IMR-90 (cell line): ENCODE data around the gene RPL15. TPM values are rescaled to one million over a fixed set of nuclear protein-coding genes. Genes with fewer than 3 reads are reported as not detected.

Experiments
- ATAC-seq: fragments of 200-7000 bp; cut with Tn5 transposase; 2 replicates; pipeline ENCODE4 v1.9.1; 2020; ENCODE audit warnings: low read depth, mild to moderate bottlenecking, moderate library complexity
- BruUV-seq: library from RNA; stranded (reverse); fragments of 400-500 nt; replicated peaks from 2 replicates; lab custom pipeline; 2021; lab: Mats Ljungman, UMichigan
- CTCF ChIA-PET: fragments of 300-600 bp; formaldehyde crosslinking; extraction: SDS; loops from one replicate; lab custom pipeline; 2021; ENCODE audit warnings: antibody characterized with exemption; lab: Yijun Ruan, JAX
- POLR2A ChIA-PET: fragments of 300-600 bp; sonication (Branson Sonifier 250); formaldehyde crosslinking; loops from one replicate; lab custom pipeline; 2022; ENCODE audit warnings: antibody characterized with exemption; ENCODE audit not compliant: unreplicated experiment; lab: Charles Lee
- DNase-seq: peaks from one replicate; pipeline ENCODE4 v3.0.0; 2013
- H2AFZ ChIP-seq: replicated peaks from 2 replicates; pipeline ENCODE3; 2013; ENCODE audit warnings: low read length, mild to moderate bottlenecking; ENCODE audit not compliant: poor library complexity
- H2AK5ac ChIP-seq: 2 replicates; pipeline ENCODE4 v1.6.1; 2013; ENCODE audit warnings: low read depth, low read length, inconsistent platforms
- H2AK9ac ChIP-seq: replicated peaks from 2 replicates; pipeline ENCODE3; 2013; ENCODE audit warnings: mild to moderate bottlenecking, low read depth, low read length, moderate library complexity; ENCODE audit not compliant: poor library complexity
- H2BK120ac ChIP-seq: 2 replicates; pipeline ENCODE4 v1.6.1; 2013; ENCODE audit warnings: low read depth, low read length, inconsistent platforms
- H2BK15ac ChIP-seq: 3 replicates; pipeline ENCODE4 v1.6.1; 2013; ENCODE audit warnings: low read depth, low read length, inconsistent platforms
- H2BK20ac ChIP-seq: 2 replicates; pipeline ENCODE4 v1.6.1; 2013; ENCODE audit warnings: low read depth, mild to moderate bottlenecking, inconsistent platforms, low read length, moderate library complexity
- H2BK5ac ChIP-seq: 2 replicates; pipeline ENCODE4 v1.6.1; 2013; ENCODE audit warnings: mild to moderate bottlenecking, low read depth, low read length, inconsistent platforms; ENCODE audit not compliant: poor library complexity, severe bottlenecking
- H3K14ac ChIP-seq: replicated peaks from 2 replicates; pipeline ENCODE4 v1.6.1; 2013; ENCODE audit warnings: low read depth, low read length, inconsistent platforms
- H3K18ac ChIP-seq: 2 replicates; pipeline ENCODE4 v1.6.1; 2013; ENCODE audit warnings: low read depth, low read length, control low read depth
- H3K23ac ChIP-seq: 2 replicates; pipeline ENCODE4 v1.6.1; 2013; ENCODE audit warnings: low read depth, low read length, inconsistent platforms
- H3K27ac ChIP-seq: 2 replicates; pipeline ENCODE4 v1.5.1; 2013; ENCODE audit warnings: mild to moderate bottlenecking, control low read depth, low read length; ENCODE audit not compliant: insufficient read depth
- H3K27me3 ChIP-seq: 2 replicates; pipeline ENCODE4 v1.6.1; 2013; ENCODE audit warnings: low read length; ENCODE audit not compliant: control insufficient read depth, insufficient read depth
- H3K36me3 ChIP-seq: 2 replicates; pipeline ENCODE4 v1.6.1; 2013; ENCODE audit warnings: low read length, mixed read lengths; ENCODE audit not compliant: control insufficient read depth, insufficient read depth
- H3K4ac ChIP-seq: 2 replicates; pipeline ENCODE4 v1.6.1; 2013; ENCODE audit warnings: low read depth, low read length, inconsistent platforms
- H3K4me1 ChIP-seq: 2 replicates; pipeline ENCODE4 v1.6.1; 2013; ENCODE audit warnings: low read length, mixed read lengths; ENCODE audit not compliant: control insufficient read depth, insufficient read depth
- H3K4me2 ChIP-seq: 2 replicates; pipeline ENCODE4 v1.6.1; 2013; ENCODE audit warnings: low read depth, mild to moderate bottlenecking, control low read depth, low read length, moderate library complexity
- H3K4me3 ChIP-seq: 2 replicates; pipeline ENCODE4 v1.5.1; 2013; ENCODE audit warnings: low read depth, mild to moderate bottlenecking, control low read depth, low read length, moderate library complexity; ENCODE audit not compliant: insufficient read depth
- H3K56ac ChIP-seq: 2 replicates; pipeline ENCODE4 v1.6.1; 2013; ENCODE audit warnings: low read length, inconsistent platforms; ENCODE audit not compliant: insufficient read depth; ENCODE audit errors: extremely low read depth
- H3K79me1 ChIP-seq, 2 experiments: 2 replicates each; pipeline ENCODE4 v1.6.1; 2013; ENCODE audit warnings: low read length in 2 of 2, inconsistent platforms in 1 of 2, low read depth in 1 of 2
- H3K9ac ChIP-seq: 2 replicates; pipeline ENCODE4 v1.6.1; 2013; ENCODE audit warnings: low read depth, low read length, control low read depth
- H3K9me1 ChIP-seq: 2 replicates; pipeline ENCODE4 v1.6.1; 2013; ENCODE audit warnings: low read length, inconsistent platforms; ENCODE audit not compliant: insufficient read depth
- H3K9me3 ChIP-seq: 2 replicates; pipeline ENCODE4 v1.6.1; 2013; ENCODE audit warnings: low read length; ENCODE audit not compliant: control insufficient read depth, insufficient read depth
- H4K20me1 ChIP-seq: 2 replicates; pipeline ENCODE4 v1.6.1; 2013; ENCODE audit warnings: low read length, inconsistent platforms; ENCODE audit not compliant: insufficient read depth
- H4K5ac ChIP-seq: 2 replicates; pipeline ENCODE4 v1.6.1; 2013; ENCODE audit warnings: mild to moderate bottlenecking, low read depth, low read length, control low read depth
- H4K8ac ChIP-seq, 2 experiments: 2 replicates each; pipeline ENCODE4 v1.6.1; 2013; ENCODE audit warnings: low read depth in 2 of 2, low read length in 2 of 2, control low read depth in 1 of 2, inconsistent platforms in 1 of 2
- H4K91ac ChIP-seq: 2 replicates; pipeline ENCODE4 v1.6.1; 2013; ENCODE audit warnings: low read depth, low read length, inconsistent platforms; ENCODE audit not compliant: insufficient read depth
- CHD1 ChIP-seq: IDR thresholded peaks from 2 replicates; pipeline ENCODE4 v1.6.1; 2012; ENCODE audit warnings: low read depth, low read length, improper control_type of control experiment
- FOS ChIP-seq: fragments of 150-350 bp; IDR thresholded peaks from 2 replicates; pipeline ENCODE4 v1.6.1; 2016; ENCODE audit warnings: low read depth, low read length
- NFE2L2 ChIP-seq: fragments of 150-350 bp; IDR thresholded peaks from 2 replicates; pipeline ENCODE4 v1.6.1; 2016; ENCODE audit warnings: low read depth, mild to moderate bottlenecking, low read length
- RAD21 ChIP-seq: IDR thresholded peaks from 2 replicates; pipeline ENCODE4 v1.6.1; 2012; ENCODE audit warnings: low read length, improper control_type of control experiment
- RCOR1 ChIP-seq: IDR thresholded peaks from 2 replicates; pipeline ENCODE4 v1.6.1; 2012; ENCODE audit warnings: mild to moderate bottlenecking, low read length, improper control_type of control experiment; ENCODE audit not compliant: insufficient replicate concordance
- SMC3 ChIP-seq: fragments of 150-350 bp; IDR thresholded peaks from 2 replicates; pipeline ENCODE4 v1.6.1; 2016; ENCODE audit warnings: low read depth, mild to moderate bottlenecking, antibody characterized with exemption, low read length, moderate library complexity
- WGBS, 2 experiments: methylation state at CpG; one replicate each; pipeline versions ENCODE4 v1.1.5 to v1.1.7; 2013; ENCODE audit warnings: missing lambda C conversion rate in 2 of 2; ENCODE audit not compliant: insufficient read length in 1 of 2; ENCODE audit errors: extremely low coverage in 2 of 2; 5-methylcytosine and 5-hydroxymethylcytosine counted together
- dilution Hi-C: fragments of 300-500 bp; cut with HindIII; formaldehyde crosslinking; loops from one replicate; pipeline ENCODE4 v1.14.3; 2018; ENCODE audit warnings: low sequenced_read_pairs; ENCODE audit not compliant: unreplicated experiment
- in situ Hi-C: fragments of 300-500 bp; cut with MboI; formaldehyde crosslinking; loops from 3 replicates; pipeline ENCODE4 v1.14.3; 2019; ENCODE audit warnings: low sequenced_read_pairs, inconsistent platforms, mixed read lengths
- intact Hi-C: fragments of 100-400 bp; cut with micrococcal nuclease; formaldehyde crosslinking; loops from 2 replicates; pipeline ENCODE4 v1.10.0; 2022
- polyA plus RNA-seq, 3 experiments: library from polyadenylated mRNA; depleted of rRNA; stranded (reverse); fragments of >200 nt; gene quantifications; 2 replicates each; pipeline ENCODE4 v1.2.3, GENCODE V29; 2012; ENCODE audit warnings: low replicate concordance in 1 of 3
- total RNA-seq: library from RNA; depleted of rRNA; stranded (reverse); fragments of >200 nt; gene quantifications from 2 replicates; pipeline ENCODE4 v1.2.3, GENCODE V29; 2012
- TF ChIP-seq, protein P1 (sequence below): fragments of 150-350 bp; IDR thresholded peaks from 2 replicates; pipeline ENCODE4 v1.6.1; 2017; ENCODE audit warnings: mild to moderate bottlenecking, antibody characterized with exemption, low read length, low read depth

Gene RPL15
- total and polyA plus RNA-seq, 2 of the 4 experiments (the other 2 are of a cell fraction): 1,419 to 4,701 TPM

DNA sequence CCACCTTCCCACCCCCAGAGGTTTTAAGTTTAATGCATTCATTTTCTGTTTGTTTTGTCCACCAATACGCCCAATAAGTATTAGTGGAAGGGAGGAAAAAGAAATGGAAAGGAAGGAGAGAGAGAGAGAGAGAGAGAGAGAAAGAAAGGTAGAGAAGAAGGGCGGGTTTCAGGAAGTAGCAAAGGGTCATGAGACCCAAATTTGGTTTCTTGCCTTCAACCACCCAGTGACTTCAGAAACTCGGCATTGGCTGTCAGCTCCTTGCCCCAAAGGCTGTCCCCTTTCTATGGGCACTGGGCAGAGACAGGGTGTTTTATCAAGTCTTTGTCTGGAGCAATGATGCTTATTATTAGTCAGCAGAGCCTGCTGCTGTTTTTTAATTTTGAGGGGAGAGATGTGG lies 14.7 kb downstream of the RPL15 start:
- intact Hi-C loops (no loop called here), in situ Hi-C loops (no loop called here), dilution Hi-C loops (no loop called here)
- Histone ChIP-seq H2AK5ac (no peak overlapping the region), H2BK20ac (no peak overlapping the region), H2AK9ac (no peak overlapping the region), H3K4ac (no peak overlapping the region), H4K8ac (no peak overlapping the region), H3K9me1 (0 out of 2 replicates have a peak, but pooled peaks cover 4% of the 10 kb centered on the region), H3K56ac (no peak overlapping the region), H3K4me1 (no peaks in the 10 kb centered on the region), H4K20me1 (no peaks in the 10 kb centered on the region), H3K4me3 (no peak overlapping the region), H3K36me3 (no peaks in the 10 kb centered on the region), H2BK120ac (no peak overlapping the region), H3K14ac (no peak overlapping the region), H3K23ac (no peak overlapping the region), H3K79me1 (no peaks in the 10 kb centered on the region), H3K27me3 (peaks cover 4% of the 10 kb centered on the region; the same call in 1 of the 2 replicates), H2AFZ (no peak overlapping the region), H2BK15ac (no peak overlapping the region), H2BK5ac (no peak overlapping the region), H3K9ac (no peak overlapping the region), H3K18ac (no peak overlapping the region), H3K4me2 (no peak overlapping the region), H3K9me3 (no peaks in the 10 kb centered on the region), H3K27ac (no peak overlapping the region), H4K91ac (no peak overlapping the region), H4K5ac (no peak overlapping the region)
- ChIA-PET CTCF (no interaction called here), POLR2A (no interaction called here)
- WGBS, 2 experiments: no CpG with 5 or more reads among the region's 3 CpGs
- no peak for DNase-seq
- ATAC-seq: no peak
- no TSS peak for BruUV-seq
- TF ChIP-seq FOS: no peak
- no peak for TF ChIP-seq SMC3
- TF ChIP-seq NFE2L2: no peak
- TF ChIP-seq CHD1: no peak
- TF ChIP-seq, protein P1, sequence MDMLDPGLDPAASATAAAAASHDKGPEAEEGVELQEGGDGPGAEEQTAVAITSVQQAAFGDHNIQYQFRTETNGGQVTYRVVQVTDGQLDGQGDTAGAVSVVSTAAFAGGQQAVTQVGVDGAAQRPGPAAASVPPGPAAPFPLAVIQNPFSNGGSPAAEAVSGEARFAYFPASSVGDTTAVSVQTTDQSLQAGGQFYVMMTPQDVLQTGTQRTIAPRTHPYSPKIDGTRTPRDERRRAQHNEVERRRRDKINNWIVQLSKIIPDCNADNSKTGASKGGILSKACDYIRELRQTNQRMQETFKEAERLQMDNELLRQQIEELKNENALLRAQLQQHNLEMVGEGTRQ: no peak
- no peak for TF ChIP-seq RCOR1
- no peak for TF ChIP-seq RAD21
